ENCODE data around the gene PIGV.

PIGV gene

GRCh38 chr1:26772687-26773086 is 15.1 kb upstream of the PIGV start:
- TF ChIP-seq CTCF (IDR thresholded peaks at IDR 0.05; ENCODE audit: insufficient read depth, missing control alignments): no peak
- no peak for FAIRE-seq
- no peak for DNase-seq (ENCODE audit: insufficient read length, low spot score)

- no peak for TF ChIP-seq CTCF (IDR thresholded peaks at IDR 0.05; ENCODE audit: insufficient read depth, missing control alignments)
- FAIRE-seq (no peak), DNase-seq (ENCODE audit: insufficient read length, low spot score) (no peak)
Measured at GRCh38 chr1:26774462-26774861, 13.3 kb upstream of the PIGV start.

GRCh38 chr1:26775666-26776065 is 12.1 kb upstream of the PIGV start:
- FAIRE-seq: no peak
- no peak for TF ChIP-seq CTCF (IDR thresholded peaks at IDR 0.05; ENCODE audit: insufficient read depth, missing control alignments)
- DNase-seq (ENCODE audit: insufficient read length, low spot score): no peak

GRCh38 chr1:26779098-26779668 is 8.6 kb upstream of the PIGV start:
- DNase-seq (ENCODE audit: insufficient read length, low spot score) (no peak), FAIRE-seq (no peak)

GRCh38 chr1:26780344-26780957 is 7.3 kb upstream of the PIGV start:
- FAIRE-seq (no peak), DNase-seq (ENCODE audit: insufficient read length, low spot score) (no peak)
- TF ChIP-seq CTCF (IDR thresholded peaks at IDR 0.05; ENCODE audit: insufficient read depth, missing control alignments): no peak

More at GRCh38 chr1:26779098-26779668, 8.6 kb upstream of the PIGV start:
- no peak for TF ChIP-seq CTCF (IDR thresholded peaks at IDR 0.05; ENCODE audit: insufficient read depth, missing control alignments)

- no peak for DNase-seq (ENCODE audit: insufficient read length, low spot score)
- no peak for TF ChIP-seq CTCF (IDR thresholded peaks at IDR 0.05; ENCODE audit: insufficient read depth, missing control alignments)
- no peak for FAIRE-seq
Measured at GRCh38 chr1:26781206-26781825, 6.4 kb upstream of the PIGV start.

Measured in D721Med (cell line).